Heart left ventricle (tissue), 16 donors: Measurements from ENCODE around the gene SMIM1. TPM values are rescaled to one million over a fixed set of nuclear protein-coding genes. Genes with fewer than 3 reads are reported as not detected.

Experiments
- ATAC-seq, 4 donors: fragments of 200-7000 bp; cut with Tn5 transposase; one replicate each; pipeline ENCODE4 v1.9.1; 2020 to 2022; ENCODE audit warnings: moderate library complexity in 4 of 4, mild to moderate bottlenecking in 3 of 4, moderate number of reproducible peaks in 1 of 4
- DNase-seq, 5 donors: peaks; one replicate each; pipeline ENCODE4 v3.0.0-alpha.2; 2020
- H3K27ac ChIP-seq, 12 donors: fragments of 200-600 bp; sonication (generic) in 4 of 12; one replicate each; pipeline versions ENCODE4 v1.5.0 to v1.8.0; 2016 to 2022; ENCODE audit warnings: mild to moderate bottlenecking in 2 of 12
- H3K27me3 ChIP-seq, 9 donors: fragments of 200-600 bp; sonication (generic) in 2 of 9; one replicate each; pipeline versions ENCODE4 v1.5.1 to v1.8.0; 2016 to 2022; ENCODE audit warnings: mild to moderate bottlenecking in 3 of 9
- H3K36me3 ChIP-seq, 9 donors: fragments of 200-600 bp; sonication (generic) in 2 of 9; one replicate each; pipeline versions ENCODE4 v1.5.0 to v1.8.0; 2018 to 2022; ENCODE audit warnings: mild to moderate bottlenecking in 2 of 9
- H3K4me1 ChIP-seq, 12 donors: fragments of 200-600 bp; sonication (generic) in 4 of 12; one replicate each; pipeline versions ENCODE4 v1.5.0 to v1.8.0; 2016 to 2022; ENCODE audit warnings: mild to moderate bottlenecking in 3 of 12
- H3K4me3 ChIP-seq, 12 donors: fragments of 200-600 bp; sonication (generic) in 4 of 12; one replicate each; pipeline versions ENCODE4 v1.5.0 to v1.8.0; 2017 to 2022; ENCODE audit warnings: mild to moderate bottlenecking in 9 of 12, moderate library complexity in 4 of 12
- H3K9me3 ChIP-seq, 12 donors: fragments of 200-600 bp; sonication (generic) in 4 of 12; one replicate each; pipeline versions ENCODE4 v1.5.0 to v1.8.0; 2016 to 2022; ENCODE audit warnings: mild to moderate bottlenecking in 1 of 12
- POLR2A ChIP-seq, 2 donors: fragments of 450-650 bp; IDR thresholded peaks; one replicate each; pipeline ENCODE4 v1.6.1; 2017; ENCODE audit warnings: antibody characterized with exemption in 2 of 2, mild to moderate bottlenecking in 2 of 2, moderate library complexity in 2 of 2
- WGBS, 4 donors: extraction: QIAGEN DNeasy Blood & Tissue Kit in 2 of 4; methylation state at CpG; one replicate each; pipeline versions ENCODE4 v1.1.5 to v1.1.7; 2013 to 2018; 5-methylcytosine and 5-hydroxymethylcytosine counted together
- intact Hi-C, 10 donors: fragments of 100-400 bp; cut with DNase I; formaldehyde crosslinking; loops; one replicate each; pipeline versions ENCODE4 v1.11.1 to v1.14.2; 2022
- polyA plus RNA-seq, 2 donors: library from polyadenylated mRNA; stranded (reverse); fragments of 200-250 nt; gene quantifications; one replicate each; pipeline ENCODE4 v1.2.3, GENCODE V29; 2013
- total RNA-seq, 9 donors: library from RNA; depleted of rRNA in 2 of 9; stranded (reverse); fragments of >200 nt in 2 of 9; fragmentation: NEBNext Ultra II Directional in 3 of 9; extraction: Animal tissue kit (Norgen Biotek cat#: 25700) in 3 of 9; gene quantifications; one replicate each; pipeline versions ENCODE4 v1.1.0 to v1.2.4, GENCODE V29; 2016 to 2023
- TF ChIP-seq, protein P1 (sequence below), 12 donors: fragments of 200-600 bp; sonication (generic) in 4 of 12; IDR thresholded peaks; one replicate each; pipeline versions ENCODE4 v1.5.0 to v1.8.0; 2018 to 2022; ENCODE audit warnings: antibody characterized with exemption in 12 of 12, mild to moderate bottlenecking in 5 of 12
- donor health status: ischemic (EF 13 %, LVEDD 7.1; RV severe dilation, severe dysfunction).
- donor health status: healthy with polysubstance abuse.
- donor health status: DM: no; HTN: yes; CAD: no.
- donor health status: DM: no; HTN: no; CAD: no.
- donor health status: ischemic (EF 25% LVEDD 6.9; RV normal size, moderate dysfunction).
- donor health status: ischemic (EF 25% LVEDD 5.7; RV mildly dilated, moderate dysfunction).
- donor health status: healthy.
- donor health status: DM: yes; HTN: yes; CAD: no.
- donor health status: ischemic (EF 35%, LVEDD 5.7; RV mildly dilated, moderate dysfunction).
- donor health status: nonischemic (EF 11% LVEDD 7.7; RV severe dilation, severe dysfunction).
- donor health status: DM: yes; HTN: yes; CAD: no.
- donor health status: PGD.
- donor health status: ischemic (EF 29% LVEDD 5.4; RV normal size, mild dysfunction).
- donor health status: nonischemic (EF 23%, LVEDD 6.1; RV moderate dilation, normal function).

The SMIM1 gene
- total and polyA plus RNA-seq, 11 donors: 3.8 to 51.2 (median 11.7) TPM

DNA sequence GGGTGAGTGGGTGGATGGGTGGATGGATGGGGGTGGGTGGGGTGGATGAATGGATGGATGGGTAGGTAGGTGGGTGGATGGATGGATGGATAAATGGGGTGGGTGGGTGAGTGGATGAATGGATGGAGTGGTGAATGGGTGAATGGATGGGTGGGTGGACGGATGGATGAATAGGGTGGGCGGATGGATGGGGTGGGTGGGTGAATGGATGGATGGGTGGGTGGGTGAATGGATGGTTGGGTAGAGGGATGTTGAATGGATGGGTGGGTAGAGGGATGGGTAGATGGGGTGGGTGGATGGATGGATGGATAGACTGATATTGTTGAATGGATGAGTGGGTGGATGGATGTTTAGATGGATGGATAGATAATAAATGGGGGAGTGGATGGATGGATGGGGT is 47.2 kb upstream of the SMIM1 start:
- DNase-seq (no peak), ATAC-seq (no peak)
- H3K4me1 ChIP-seq: peaks cover 0 to 3% (median 0%) of the 10 kb centered on the region in 12 donors
- WGBS, 4 donors: 94 to 97% (median 96%) methylated on average over 2 of the region's 2 CpGs
- no peaks in the 10 kb centered on the region for H3K36me3 ChIP-seq
- no peak overlapping the region for H3K27ac ChIP-seq
- no peaks in the 10 kb centered on the region for H3K9me3 ChIP-seq
- peaks cover 0 to 12% (median 2%) of the 10 kb centered on the region in 9 donors for H3K27me3 ChIP-seq
- no peak overlapping the region for H3K4me3 ChIP-seq
- no peak for TF ChIP-seq POLR2A (IDR thresholded peaks at IDR 0.05)
- TF ChIP-seq, protein P1, sequence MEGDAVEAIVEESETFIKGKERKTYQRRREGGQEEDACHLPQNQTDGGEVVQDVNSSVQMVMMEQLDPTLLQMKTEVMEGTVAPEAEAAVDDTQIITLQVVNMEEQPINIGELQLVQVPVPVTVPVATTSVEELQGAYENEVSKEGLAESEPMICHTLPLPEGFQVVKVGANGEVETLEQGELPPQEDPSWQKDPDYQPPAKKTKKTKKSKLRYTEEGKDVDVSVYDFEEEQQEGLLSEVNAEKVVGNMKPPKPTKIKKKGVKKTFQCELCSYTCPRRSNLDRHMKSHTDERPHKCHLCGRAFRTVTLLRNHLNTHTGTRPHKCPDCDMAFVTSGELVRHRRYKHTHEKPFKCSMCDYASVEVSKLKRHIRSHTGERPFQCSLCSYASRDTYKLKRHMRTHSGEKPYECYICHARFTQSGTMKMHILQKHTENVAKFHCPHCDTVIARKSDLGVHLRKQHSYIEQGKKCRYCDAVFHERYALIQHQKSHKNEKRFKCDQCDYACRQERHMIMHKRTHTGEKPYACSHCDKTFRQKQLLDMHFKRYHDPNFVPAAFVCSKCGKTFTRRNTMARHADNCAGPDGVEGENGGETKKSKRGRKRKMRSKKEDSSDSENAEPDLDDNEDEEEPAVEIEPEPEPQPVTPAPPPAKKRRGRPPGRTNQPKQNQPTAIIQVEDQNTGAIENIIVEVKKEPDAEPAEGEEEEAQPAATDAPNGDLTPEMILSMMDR (IDR thresholded peaks at IDR 0.05): no peak
- intact Hi-C loops: loop anchor here in 6 of 10 donors (5.0 to 10.0 kb wide), 6 partner anchors 38 to 231 kb away; partner anchors contain the start of gene TPRG1L (in 2 of the 6)

DNA sequence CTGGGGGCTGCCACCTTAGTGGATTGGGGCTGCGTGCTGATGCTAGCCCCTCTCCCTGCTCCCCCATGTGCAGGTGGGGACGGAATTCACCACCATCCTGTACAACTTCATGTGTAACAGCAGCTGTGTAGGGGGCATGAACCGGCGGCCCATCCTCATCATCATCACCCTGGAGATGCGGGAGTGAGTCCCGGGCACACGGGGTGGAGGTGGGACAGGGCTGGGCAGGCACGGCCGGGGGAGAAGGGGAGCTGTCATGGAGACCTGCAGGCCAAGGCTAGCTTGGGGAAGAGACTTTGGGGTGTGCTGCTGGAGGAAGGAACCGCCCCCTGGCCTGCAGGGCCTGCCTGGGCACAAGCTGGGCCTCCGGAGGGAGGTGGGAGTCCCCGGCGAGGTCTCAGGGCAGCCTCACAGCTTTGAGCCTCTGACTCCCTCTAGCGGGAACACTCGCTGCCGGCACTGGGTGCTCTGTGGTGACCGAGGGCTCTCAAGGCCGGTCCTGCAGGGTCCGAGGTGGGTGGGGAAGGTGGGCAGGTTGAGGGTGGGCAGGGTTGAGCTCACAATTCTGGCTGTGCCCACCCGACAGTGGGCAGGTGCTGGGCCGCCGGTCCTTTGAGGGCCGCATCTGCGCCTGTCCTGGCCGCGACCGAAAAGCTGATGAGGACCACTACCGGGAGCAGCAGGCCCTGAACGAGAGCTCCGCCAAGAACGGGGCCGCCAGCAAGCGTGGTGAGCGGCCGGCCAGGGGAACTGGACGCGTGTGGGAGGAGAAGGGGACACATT is 45.3 kb upstream of the SMIM1 start:
- DNase-seq (peak in 1 of 5 donors; percentile 63), ATAC-seq (peak in 3 of 4 donors; percentile 5 to 41 (median 36))
- H3K4me1 ChIP-seq: peaks cover 0 to 11% (median under 1%) of the 10 kb centered on the region in 12 donors
- H3K27me3 ChIP-seq: peaks cover 0 to 25% (median 3%) of the 10 kb centered on the region in 9 donors
- no peak overlapping the region for H3K4me3 ChIP-seq
- intact Hi-C loops: loop anchor here in 6 of 10 donors (5.0 to 10.0 kb wide), 6 partner anchors 40 to 232 kb away; partner anchors contain the start of gene TPRG1L (in 2 of the 6)
- TF ChIP-seq POLR2A (IDR thresholded peaks at IDR 0.05): no peak
- TF ChIP-seq, protein P1 (IDR thresholded peaks at IDR 0.05): peak in 10 of 12 donors; percentile 11 to 44 (median 22)
- no peaks in the 10 kb centered on the region for H3K36me3 ChIP-seq
- no peak overlapping the region for H3K27ac ChIP-seq
- no peaks in the 10 kb centered on the region for H3K9me3 ChIP-seq
- WGBS, 4 donors: 53 to 73% (median 60%) methylated on average over 23 to 37 of the region's 37 CpGs

DNA sequence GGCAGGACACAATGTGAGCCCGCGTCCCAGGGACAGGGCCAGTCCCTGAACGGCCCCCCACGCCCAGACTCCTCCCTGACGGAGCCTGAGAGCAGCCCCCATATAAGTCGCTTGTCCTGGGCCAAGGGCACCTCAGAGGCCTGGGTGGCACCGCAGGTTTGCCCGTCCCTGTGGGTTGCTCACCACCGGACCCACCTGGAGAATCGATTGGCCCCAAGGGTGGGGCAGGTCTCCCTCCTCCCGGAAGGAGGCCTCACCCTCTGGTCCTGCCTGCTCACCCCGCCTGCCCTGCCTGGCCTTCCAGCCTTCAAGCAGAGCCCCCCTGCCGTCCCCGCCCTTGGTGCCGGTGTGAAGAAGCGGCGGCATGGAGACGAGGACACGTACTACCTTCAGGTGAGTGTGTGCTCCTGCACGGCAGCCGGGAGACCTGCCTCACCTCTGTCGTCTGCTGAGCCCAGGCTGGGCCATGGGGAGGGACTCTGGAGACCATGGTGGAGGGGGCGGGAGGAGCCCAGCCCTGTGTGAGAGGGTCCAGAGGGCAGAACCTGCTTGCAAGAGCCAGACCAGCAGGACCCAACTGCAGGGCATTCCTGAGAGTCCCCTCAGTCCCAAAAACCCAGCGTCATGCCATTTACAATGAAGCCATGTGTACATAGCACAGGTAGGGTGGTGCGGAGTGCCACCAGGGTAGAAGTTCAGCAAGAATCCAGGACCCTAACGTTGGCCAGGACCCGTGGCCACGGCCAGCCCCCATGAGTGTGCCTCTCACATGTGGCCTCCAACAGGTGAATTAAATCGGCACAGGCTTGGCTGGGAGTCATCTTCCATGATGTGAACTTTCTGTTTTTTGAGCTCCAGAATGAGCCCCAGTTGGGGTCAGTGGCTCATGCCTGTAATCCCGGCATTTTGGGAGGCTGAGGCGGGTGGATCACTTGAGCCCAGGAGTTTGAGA is 44.4 kb upstream of the SMIM1 start:
- 86 to 89% (median 87%) methylated on average over 13 to 31 of the region's 31 CpGs for WGBS, 4 donors
- no peak overlapping the region for H3K4me3 ChIP-seq

More for the DNA sequence above, 44.4 kb upstream of the SMIM1 start:
- TF ChIP-seq, protein P1 (IDR thresholded peaks at IDR 0.05): no peak
- no peak for TF ChIP-seq POLR2A (IDR thresholded peaks at IDR 0.05)
- Histone ChIP-seq H3K27me3 (peaks cover 0 to 34% (median 3%) of the 10 kb centered on the region in 9 donors), H3K27ac (no peak overlapping the region), H3K4me1 (peaks cover 0 to 17% (median 6%) of the 10 kb centered on the region in 12 donors), H3K9me3 (no peaks in the 10 kb centered on the region), H3K36me3 (no peaks in the 10 kb centered on the region)
- ATAC-seq (no peak), DNase-seq (peak in 1 of 5 donors; percentile 51)
- intact Hi-C loops: loop anchor here in 6 of 10 donors (5.0 to 10.0 kb wide), 6 partner anchors 41 to 233 kb away; partner anchors contain the start of gene TPRG1L (in 2 of the 6)
